22Rv1 (cell line): ENCODE data around the gene PLCE1.

Experiments used
- CTCF ChIP-seq: fragments of 450-650 bp; IDR thresholded peaks from 2 replicates; pipeline ENCODE4 v1.5.1; 2017; ENCODE audit warnings: mild to moderate bottlenecking
- ZFX ChIP-seq: fragments of 450-650 bp; IDR thresholded peaks from 2 replicates; pipeline ENCODE4 v1.6.1; 2017; ENCODE audit warnings: antibody characterized with exemption, borderline replicate concordance

GRCh38 chr10:93954726-93955363 is 38.9 kb upstream of the PLCE1 start:
- TF ChIP-seq CTCF: no peak
- no peak for TF ChIP-seq ZFX
